Inferior parietal cortex (tissue), 1 donor: ENCODE measurements around the gene SNX30.

ENCODE experiments used
- DNase-seq: peaks from one replicate; pipeline ENCODE4 v3.0.0-alpha.2; 2016; ENCODE audit errors: extremely low spot score

SNX30 gene

GRCh38 chr9:112752334-112753125, 2.0 kb downstream of the SNX30 start:
- no peak for DNase-seq

DNA sequence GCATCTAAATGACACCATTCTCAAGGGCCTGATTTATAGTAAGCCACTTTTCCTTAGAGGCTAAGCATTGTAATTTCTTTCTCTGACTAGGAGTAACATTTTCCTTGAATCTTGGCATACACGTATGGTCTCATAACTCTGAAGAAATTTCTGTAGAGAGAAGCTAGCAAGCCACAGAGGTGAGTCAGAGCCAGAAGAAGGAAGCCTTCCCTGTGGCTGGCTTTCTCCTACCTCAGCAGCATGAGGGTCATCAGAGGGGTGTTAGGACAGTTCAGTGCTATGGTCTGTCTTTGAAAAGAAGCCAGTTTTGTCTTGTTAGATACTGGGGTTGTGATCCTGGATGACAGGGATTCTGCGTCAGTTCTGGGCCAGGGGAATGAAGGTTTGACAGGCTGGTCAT, 3.2 kb downstream of the SNX30 start:
- no peak for DNase-seq

DNA sequence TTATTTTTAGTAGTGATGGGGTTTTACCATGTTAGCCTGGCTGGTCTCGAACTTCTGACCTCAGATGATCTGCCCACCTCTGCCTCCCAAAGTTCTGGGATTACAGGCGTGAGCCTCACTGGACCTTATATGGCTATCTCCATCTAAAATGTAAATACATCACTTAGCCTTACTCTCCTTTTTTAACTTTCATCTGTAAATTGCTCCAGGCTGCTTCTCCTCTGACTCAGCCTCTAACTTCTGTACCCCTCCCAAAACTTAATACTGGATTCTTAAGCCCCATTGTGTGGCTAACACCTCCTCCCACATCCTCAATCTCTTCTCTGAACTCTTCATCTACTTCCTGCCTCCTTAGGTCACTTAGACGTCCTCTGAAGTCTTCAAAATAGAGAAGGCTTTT, 4.0 kb downstream of the SNX30 start:
- no peak for DNase-seq

- no peak for DNase-seq
Measured at GRCh38 chr9:112755016-112755427, 4.5 kb downstream of the SNX30 start.

DNA sequence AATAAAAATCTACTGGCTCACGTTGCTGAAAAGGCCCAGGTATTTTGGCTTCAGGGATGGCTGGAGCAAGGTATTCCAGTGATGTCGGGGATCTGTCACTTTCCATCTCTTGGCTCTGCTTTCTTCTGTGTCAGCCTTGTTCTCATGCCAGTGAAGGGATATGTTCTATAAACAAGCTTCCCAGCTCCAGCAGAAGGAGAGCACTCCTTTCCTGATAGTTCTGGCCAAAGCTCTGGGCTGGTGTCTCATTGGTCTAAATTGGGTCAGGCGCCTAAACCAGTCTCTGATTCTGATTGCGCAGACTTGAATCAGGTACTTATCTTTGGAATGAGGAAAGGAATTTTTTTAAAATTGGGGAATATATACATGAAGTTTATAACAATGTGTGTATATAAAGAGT, 5.1 kb downstream of the SNX30 start:
- no peak for DNase-seq

GRCh38 chr9:112757282-112757883, 6.8 kb downstream of the SNX30 start:
- DNase-seq, result no peak

- DNase-seq, result no peak
Measured at GRCh38 chr9:112757940-112758339, 7.4 kb downstream of the SNX30 start.

DNA sequence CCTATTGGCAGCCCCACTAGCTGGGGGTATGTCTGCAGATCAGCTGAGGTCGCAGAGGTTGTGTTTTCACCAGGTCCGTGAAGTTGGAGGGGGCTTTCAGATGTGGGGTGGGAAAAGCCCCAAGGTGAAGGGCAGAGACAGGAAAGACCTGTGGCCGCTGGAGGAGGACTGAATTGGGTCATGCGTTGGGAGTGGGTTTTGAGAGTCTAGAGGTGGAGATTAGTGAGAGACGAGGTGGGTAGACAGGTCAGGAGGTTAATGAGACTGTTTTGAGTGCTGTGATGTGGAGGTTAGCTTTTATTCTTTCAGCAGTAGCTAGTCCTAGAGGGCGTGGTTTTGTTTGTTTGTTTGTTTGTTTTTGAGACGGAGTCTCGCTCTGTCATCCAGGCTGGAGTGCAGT, 10.3 kb downstream of the SNX30 start:
- no peak for DNase-seq

GRCh38 chr9:112761912-112762655, 11.5 kb downstream of the SNX30 start:
- DNase-seq, result no peak

DNA sequence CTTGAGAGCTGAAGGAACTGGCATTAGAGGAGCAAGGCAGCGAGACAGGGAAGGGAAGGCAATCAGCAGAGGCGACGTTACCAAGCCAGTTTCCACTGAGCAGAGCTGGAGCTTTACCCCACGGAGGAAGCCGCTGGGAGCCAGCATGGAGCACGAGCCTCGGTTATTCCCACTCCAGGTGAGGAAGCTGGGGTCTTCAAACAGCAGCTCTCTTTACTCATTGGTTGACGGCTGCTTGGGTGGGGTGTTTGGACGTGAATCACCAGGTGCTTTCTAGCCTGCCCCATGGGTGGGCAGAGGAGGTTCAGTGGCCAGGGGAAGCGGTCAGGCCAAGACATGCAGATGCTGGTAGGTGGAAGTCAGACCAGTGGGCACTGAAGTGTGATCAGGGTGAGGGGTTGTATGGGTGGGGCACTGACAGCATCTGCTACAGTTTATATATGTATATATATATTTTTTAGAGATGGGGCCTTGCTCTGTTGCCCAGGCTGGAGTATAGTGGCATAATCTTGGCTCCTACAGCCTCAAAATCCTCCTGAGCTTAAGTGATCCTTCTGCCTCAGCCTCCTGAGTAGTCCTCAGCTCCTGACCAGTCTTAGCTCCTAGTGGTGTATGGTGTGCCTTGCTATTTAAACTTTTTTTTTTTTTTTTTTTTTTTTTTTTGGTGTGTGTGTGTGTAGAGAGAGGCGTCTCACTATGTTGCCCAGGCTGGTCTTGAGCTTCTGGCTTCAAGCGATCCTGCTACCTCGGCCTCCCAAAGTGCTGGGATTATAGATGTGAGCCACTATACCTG, 12.4 kb downstream of the SNX30 start:
- DNase-seq, result no peak

DNA sequence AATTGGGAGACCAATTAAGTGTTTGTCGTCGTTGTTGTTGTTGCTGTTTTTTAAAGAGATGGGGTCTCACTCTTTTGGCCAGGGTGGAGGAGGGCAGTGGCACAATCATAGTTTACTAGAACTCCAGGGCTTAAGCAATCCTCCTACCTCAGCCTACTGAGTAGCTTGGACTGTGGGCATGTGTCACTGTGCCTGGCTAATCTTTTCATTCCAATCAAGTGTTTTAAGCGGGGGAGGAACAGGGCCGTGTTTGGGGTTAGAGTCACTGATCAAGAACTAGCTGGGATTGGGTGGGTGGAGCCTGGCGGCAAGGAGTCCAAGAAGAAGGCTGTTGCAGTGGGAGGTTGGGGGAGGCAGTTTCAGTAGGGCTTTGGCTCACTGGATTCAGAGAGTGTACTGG, 13.8 kb downstream of the SNX30 start:
- no peak for DNase-seq

DNA sequence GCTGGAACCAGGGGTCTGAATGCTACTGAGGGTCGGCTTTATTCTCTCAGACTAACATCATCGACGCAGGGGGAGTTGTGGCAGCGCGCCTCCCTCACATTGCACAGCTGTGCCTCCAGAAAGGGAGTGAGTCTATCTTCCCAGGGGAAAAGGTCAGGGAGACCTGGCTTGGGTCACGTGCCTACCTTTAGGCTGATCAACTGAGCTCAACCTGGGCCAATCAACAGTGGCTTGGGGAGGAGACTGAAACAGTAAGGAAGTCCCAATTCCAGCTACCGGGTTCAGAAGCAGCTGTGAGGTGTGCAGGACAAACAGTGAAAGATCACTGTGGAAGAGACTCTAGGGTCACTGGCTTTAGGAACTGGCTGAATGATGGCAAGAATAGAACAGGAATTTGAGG, 14.3 kb downstream of the SNX30 start:
- no peak for DNase-seq

DNA sequence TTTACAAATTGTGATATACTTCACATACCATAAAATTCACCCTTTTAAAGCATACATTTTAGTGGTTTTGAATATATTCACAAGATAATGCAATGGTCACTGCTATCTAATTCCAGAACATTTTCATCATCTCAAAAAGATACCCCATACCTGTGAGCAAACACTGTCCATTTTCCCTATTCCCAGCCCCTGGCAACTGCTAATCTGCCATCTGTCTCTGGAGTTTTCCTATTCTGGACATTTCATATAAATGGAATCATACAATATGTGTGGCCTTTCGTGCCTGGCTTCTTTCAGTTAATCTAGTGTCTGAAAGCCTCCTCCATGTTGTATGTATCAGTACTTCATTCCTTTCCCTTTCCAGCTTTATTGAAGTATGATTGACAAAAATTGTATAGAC, 14.7 kb downstream of the SNX30 start:
- no peak for DNase-seq

- DNase-seq, result no peak
Measured at GRCh38 chr9:112771359-112772214, 21.0 kb downstream of the SNX30 start.

DNA sequence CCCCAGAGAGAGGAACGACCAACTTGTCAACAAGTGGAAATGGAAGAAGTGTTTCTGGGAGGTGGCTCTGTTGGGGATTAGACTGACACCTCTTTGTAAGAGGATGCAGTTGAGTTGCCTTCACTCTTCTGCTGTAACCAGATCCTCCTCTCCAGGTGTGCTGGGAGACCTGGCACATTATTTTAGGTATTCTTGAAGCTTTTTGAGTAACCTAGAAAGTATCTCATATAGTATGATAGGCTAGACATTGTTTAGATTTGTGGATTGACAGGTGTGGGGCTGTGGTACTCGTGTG, 21.6 kb downstream of the SNX30 start:
- DNase-seq, result no peak

DNA sequence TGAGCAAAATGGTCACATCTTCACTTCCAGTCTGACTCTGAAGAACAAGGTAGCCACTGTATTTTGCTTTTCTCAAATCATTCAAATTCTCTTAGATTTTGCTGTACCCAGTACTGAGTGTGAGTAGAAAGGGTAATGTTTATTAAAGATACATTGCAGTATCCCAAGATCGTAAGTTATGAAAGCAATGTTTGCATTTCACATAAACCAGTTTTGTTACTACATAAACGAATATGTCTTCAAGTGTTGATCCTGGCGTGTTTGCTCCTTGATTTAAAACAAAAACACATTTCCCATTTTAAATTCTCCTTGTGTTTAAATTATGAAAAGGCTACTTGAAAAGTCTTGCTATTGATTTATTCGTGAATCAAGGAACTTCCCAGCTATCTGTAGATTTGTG, 22.0 kb downstream of the SNX30 start:
- DNase-seq, result no peak

GRCh38 chr9:112774006-112774996, 23.7 kb downstream of the SNX30 start:
- no peak for DNase-seq

- DNase-seq, result no peak
Measured at GRCh38 chr9:112777914-112778313, 27.4 kb downstream of the SNX30 start.

GRCh38 chr9:112780450-112781036, 30.0 kb downstream of the SNX30 start:
- DNase-seq, result no peak

- DNase-seq, result no peak
Measured at GRCh38 chr9:112782218-112782617, 31.7 kb downstream of the SNX30 start.
